HL-60/S4 treated with retinoic acid at 250 ng/mL for 4 days and 3 days (cell line): Measurements from ENCODE around the gene FHL5.
"Not testable (repeated sequence)": the region's sequence is repeated elsewhere in the genome, so short reads cannot be mapped to it uniquely, and the experiment has no call there.

ENCODE experiments used
- in situ Hi-C: fragments of 300-500 bp; cut with MboI; formaldehyde crosslinking; loops from 2 replicates; pipeline ENCODE4 v1.7.0; 2022; ENCODE audit warnings: low sequenced_read_pairs

FHL5 gene

GRCh38 chr6:96562886-96563285 lies at the start of gene FHL5:
Gene FHL5 (plus strand): TSS chr6:96563128. CDS start chr6:96603614, 40,486 bp downstream.
- in situ Hi-C loops, result no loop called here

DNA sequence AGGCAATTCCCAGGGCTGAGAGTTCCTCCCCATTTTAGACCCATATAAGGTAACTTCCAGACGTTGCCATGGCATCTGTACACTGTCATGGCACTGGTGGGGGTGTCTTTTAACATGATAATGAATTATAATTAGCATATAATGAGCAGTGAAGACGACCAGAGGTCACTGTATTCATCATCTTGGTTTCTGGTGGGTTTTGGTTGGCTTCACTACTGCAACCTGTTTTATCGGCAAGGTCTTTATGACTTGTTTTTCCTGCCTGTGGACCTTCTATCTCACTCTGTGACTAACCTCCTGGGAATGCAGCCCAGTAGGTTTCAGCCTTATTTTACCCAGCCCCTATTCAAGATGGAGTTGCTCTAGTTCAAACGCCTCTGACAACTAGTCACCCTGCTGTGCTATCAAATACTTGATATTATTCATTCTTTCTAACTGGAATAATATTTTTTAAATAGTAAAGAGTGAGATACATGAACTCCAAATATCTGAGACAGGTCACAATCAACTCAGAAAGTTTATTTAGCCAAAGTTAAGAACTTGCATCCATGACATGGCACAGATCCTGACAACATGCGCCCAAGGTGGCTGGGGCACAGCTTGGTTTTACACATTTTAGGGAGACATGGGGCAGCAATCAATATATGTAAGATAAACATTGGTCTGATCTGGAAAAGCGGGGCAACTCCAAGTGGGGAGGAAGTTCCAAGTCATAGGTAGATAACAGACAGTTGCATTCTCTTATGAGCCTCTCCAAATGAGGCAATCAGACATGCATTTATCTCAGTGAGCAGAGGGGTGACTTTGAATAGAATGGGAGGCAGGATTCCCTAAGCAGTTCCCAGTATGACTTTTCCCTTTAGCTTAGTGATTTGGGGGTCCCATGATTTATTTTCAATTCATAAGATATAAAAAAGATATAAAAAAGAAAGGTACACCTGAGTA lies 42.5 kb upstream of the FHL5 start:
- in situ Hi-C loops, result no loop called here

DNA sequence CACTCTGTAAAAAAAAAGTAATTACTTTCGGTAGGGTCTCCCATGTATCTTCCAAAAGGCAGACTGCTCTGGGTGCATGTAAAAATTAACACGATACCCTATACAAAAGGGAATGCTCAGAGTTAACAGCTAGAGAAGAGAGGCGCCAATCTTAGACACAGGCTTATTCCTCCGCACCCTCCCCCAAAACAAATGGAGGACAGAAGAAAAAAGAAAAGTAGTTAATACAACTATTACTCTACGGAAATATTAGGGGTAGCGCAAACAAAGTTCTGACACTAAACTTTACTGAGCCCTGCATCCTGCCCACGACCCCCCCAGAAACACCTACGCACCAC lies 41.7 kb upstream of the FHL5 start:
- in situ Hi-C loops, result no loop called here

DNA sequence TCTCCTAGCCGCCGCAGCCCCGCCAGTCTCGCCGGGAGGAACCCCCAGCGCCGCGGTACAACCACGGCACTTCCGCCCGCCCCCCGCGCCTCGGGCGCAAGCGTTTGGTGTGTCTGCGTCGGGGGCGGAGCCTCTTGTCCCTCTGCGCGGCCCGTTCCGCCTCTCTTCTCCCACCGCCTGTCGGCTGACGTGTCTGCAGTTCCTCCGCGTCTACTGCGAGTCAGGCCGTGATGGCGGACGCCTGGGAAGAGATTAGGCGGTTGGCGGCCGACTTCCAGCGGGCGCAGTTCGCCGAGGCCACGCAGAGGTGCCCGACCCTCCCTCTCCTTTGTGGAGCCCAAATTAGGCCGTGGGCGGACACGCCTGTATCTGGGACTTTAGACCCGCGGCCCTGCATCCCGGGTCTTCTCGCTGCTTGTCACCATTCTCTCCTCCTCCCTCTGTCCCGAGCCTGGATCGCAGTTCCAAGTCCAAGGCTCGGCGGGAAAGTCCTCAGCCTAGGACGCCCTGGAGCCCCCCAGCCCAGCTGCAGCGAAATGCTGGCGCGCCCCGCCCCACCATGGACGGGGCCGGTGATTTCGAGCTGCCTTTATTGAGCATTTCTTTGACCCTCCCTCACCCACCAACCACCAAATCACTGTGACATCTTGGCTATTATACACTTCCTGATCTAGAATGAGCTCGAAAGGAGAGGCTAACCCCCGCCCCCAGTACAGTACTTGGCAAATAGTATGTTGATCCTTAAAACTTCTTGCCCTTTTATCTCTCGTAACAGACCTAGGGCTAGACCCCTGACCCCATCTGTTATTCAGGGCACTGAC lies 41.1 kb upstream of the FHL5 start, which contains the start of gene UFL1:
Gene UFL1 (plus strand): TSS at position 163 of the 821 bp plus-strand sequence. CDS start 68 bp downstream, at position 231.
- in situ Hi-C loops, result no loop called here

DNA sequence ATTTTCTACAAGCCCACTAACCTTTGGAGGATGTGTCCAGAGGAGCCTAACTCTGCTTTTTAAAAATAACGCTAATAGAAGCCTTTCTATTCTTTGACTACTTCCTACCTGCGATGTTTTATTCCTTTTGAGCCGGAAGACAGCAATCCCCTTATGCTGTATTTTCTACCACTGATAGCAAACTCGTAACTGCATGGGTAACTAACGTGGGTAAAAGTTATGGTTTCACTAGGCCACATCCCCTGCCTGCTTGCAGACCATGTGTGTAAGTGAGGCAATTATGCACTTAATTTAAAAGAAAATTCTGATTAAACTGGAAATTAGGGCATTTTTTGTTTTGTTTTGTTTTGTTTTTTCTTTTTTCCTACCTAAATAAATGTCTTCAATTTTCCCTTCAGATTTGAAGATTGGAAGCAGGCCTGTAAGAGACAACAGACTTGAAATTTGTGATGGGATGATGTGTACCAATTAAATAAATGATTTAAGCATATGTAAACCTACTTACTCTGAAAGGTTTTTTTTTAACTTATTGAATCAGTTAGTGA lies 40.4 kb upstream of the FHL5 start:
- in situ Hi-C loops, result no loop called here

DNA sequence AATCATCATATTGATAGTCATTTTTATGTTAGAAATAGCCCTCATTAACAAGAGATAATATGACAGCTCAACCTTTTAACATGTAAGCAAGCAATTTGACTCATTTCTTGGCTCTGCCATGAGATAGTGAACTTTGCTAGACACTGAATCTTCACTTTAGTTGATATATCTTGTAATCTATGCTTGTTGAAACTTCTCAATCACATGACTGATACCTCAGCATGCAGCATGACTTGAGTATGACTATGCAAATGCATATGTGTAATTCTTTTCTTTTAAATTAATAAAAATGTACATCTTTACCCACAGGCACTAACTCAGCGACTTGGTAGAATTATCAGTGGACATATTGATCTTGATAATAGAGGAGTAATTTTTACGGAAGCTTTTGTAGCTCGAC lies 34.7 kb upstream of the FHL5 start:
- in situ Hi-C loops, result no loop called here

- in situ Hi-C loops, result no loop called here
Measured at GRCh38 chr6:96532399-96532798, 30.5 kb upstream of the FHL5 start.

DNA sequence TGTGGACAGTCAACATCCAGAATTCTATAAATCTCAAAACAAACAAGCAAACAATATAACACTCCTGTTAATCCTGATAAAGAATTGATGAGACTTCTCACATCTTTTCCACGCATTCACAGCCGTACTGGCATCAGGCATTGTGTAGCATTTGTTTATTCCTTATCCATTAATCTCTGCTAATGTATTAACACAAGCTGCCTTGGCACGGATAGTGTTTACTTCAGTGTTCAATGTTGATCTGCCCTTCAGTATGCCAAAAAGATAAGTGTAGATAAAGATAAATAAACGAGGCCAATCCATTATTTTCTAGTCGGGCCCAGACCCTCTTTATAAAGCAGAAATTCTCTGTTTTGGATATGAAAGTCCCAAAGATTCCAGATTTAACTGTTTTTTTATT lies 25.2 kb upstream of the FHL5 start:
- in situ Hi-C loops, result no loop called here

DNA sequence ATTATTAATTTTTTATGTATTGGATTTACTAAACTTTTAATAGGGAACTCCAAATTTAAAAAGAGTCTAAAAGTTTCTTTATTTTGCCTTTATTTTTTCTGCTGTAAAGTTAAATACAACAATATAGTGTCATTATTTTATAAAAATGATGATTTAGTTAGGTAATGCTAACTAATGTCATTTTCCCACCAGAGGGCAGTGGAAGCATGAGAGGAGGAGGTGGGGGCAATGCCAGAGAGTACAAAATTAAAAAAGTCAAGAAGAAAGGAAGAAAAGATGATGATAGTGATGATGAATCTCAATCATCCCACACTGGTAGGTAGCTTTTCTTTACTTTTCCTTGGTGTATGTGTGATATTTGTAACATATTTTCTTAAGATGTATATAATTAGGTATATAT lies 20.2 kb upstream of the FHL5 start:
- in situ Hi-C loops, result no loop called here

DNA sequence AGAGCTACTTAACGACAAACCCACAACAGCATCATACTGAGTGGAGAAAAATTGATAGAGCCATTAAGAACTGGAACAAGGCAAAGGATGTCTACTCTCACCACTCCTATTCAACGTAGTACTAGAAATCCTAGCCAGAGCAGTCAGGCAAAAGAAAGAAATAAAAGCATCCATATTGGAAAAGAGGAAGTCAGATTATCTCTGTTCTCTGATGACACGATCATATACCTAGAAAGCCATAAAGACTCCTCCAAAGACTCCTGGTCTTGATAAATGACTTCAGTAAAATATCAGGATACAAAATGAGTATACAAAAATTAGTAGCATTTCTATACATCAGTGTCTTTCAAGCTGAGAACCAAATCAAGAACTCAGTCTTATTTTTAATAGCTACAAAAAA lies 17.0 kb upstream of the FHL5 start:
- in situ Hi-C loops, result no loop called here

DNA sequence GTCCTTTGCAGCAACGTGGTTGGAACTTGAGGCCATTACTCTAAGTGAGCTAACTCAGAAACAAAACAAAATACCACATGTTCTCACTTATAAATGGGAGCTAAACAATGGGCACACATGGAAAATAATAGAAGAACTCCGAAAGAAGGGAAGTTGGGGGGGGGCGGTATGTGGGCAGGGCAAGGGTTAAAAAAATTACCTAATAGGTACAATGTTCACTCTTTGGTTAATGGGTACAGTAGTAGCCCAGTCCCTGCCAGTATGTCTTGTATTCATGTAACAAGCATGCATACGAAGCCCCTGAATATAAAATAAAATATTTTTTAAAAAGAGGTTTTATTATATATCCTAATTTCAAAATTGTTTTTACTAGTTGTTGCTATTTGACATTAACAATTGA lies 15.3 kb upstream of the FHL5 start:
- in situ Hi-C loops, result no loop called here

GRCh38 chr6:96554558-96554957 lies 8.4 kb upstream of the FHL5 start:
- in situ Hi-C loops, result no loop called here

- in situ Hi-C loops, result not testable (repeated sequence)
Measured at GRCh38 chr6:96559740-96560139, 3.2 kb upstream of the FHL5 start.

- in situ Hi-C loops, result no loop called here
Measured at GRCh38 chr6:96563853-96564252, 925 bp downstream of the FHL5 start.

DNA sequence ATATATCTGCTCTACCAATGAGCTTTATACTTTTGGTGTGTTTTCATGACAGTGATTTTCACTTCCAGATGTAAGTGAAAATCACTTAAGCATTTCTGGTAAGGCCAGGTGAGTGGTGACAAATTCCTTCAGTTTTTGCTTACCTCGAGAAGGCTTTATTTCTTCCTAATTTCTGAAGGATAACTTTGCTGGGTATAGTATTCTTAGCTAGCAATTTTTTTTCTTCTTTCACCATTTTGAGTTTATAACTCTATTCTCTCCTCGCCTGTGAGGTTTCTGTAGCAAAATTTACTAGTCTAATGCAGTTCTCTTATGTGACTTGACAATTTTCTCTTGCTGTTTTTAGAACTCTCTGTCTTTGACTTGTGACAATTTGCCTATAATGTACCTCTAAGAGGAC lies 7.1 kb downstream of the FHL5 start:
- in situ Hi-C loops, result no loop called here

- in situ Hi-C loops, result no loop called here
Measured at GRCh38 chr6:96571551-96571950, 8.6 kb downstream of the FHL5 start.

- in situ Hi-C loops, result no loop called here
Measured at GRCh38 chr6:96575359-96575758, 12.4 kb downstream of the FHL5 start.

DNA sequence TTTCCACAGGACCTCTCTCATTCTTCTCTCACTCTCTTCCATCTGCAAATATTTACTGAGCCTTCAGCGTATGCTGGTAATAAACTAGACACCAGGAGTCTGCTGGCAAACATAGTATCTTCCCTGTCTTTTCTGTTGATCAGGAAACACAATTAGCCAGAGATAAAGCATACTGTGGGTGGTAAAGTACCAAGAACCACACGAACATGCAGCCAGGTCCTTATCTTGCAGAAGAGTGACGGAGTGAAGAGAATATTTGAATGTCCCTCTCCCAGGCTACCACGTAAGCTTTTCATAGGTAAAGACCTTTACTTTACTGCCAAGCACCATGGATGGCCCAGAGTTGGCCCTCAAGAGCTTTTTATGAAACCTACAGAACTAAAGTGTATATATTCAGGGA lies 13.3 kb downstream of the FHL5 start:
- in situ Hi-C loops, result no loop called here

- in situ Hi-C loops, result no loop called here
Measured at GRCh38 chr6:96582021-96582420, 19.1 kb downstream of the FHL5 start.

GRCh38 chr6:96582436-96582835 lies 19.5 kb downstream of the FHL5 start:
- in situ Hi-C loops, result no loop called here

DNA sequence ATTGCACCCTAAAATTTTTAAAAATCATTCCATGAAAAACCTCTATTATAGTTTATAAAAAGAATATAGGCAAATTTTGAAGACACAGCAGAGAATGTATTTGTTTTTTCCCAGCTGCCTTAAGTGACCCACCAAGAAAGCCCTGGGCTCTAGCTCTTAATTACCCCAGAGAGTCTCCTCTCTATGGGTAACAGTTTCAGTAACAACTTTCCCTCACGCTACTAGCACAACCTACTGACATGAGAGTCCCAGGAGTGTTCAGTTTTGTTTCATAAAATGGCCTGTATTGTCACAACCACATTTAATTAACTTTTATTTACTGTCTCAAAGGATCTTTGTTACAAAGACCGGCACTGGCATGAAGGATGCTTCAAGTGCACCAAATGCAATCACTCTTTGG lies 41.5 kb downstream of the FHL5 start:
- in situ Hi-C loops, result loop anchor here (25.0 kb wide), 1 partner anchor 458 kb away; no protein-coding TSS in a partner anchor
